B cell (primary cell): ENCODE measurements around the gene FMNL3. TPM values are rescaled to one million over a fixed set of nuclear protein-coding genes. Genes with fewer than 3 reads are reported as not detected.

Source experiments
- ATAC-seq: fragments of 200-7000 bp; cut with Tn5 transposase; one replicate; pipeline ENCODE4 v1.10.0; 2021; ENCODE audit warnings: low read depth, mild to moderate bottlenecking, moderate number of reproducible peaks, moderate library complexity
- CTCF ChIA-PET: fragments of 350-600 bp; sonication (Branson Sonifier 250); formaldehyde crosslinking; loops from one replicate; lab custom pipeline; 2021; ENCODE audit warnings: antibody characterized with exemption, inconsistent platforms; lab: Charles Lee
- POLR2A ChIA-PET: fragments of 350-600 bp; sonication (Branson Sonifier 250); formaldehyde crosslinking; loops from one replicate; lab custom pipeline; 2021; ENCODE audit warnings: antibody characterized with exemption; lab: Charles Lee
- DNase-seq: peaks from one replicate; pipeline ENCODE4 v3.0.0; 2013
- H2AFZ ChIP-seq: 2 replicates; pipeline ENCODE4 v1.6.1; 2012; ENCODE audit warnings: mild to moderate bottlenecking, low read depth, low read length; ENCODE audit not compliant: insufficient read depth, poor library complexity, severe bottlenecking
- H3K27ac ChIP-seq, 2 donors: 1 replicate in 1 of 2; 2 replicates in 1 of 2; pipeline ENCODE4 v1.5.1; 2012 to 2013; ENCODE audit warnings: low read length in 2 of 2, mild to moderate bottlenecking in 2 of 2, moderate library complexity in 1 of 2
- H3K27me3 ChIP-seq, 4 experiments: fragments of 200-600 bp in 1 of 4; sonication (generic) in 1 of 4; replicated peaks in 1 of 4; 1 replicate in 2 of 4; 2 replicates in 2 of 4; pipeline versions ENCODE4 v1.6.1 to v1.7.0; 2013 to 2016; ENCODE audit warnings: low read length in 3 of 4, mild to moderate bottlenecking in 2 of 4, mixed read lengths in 1 of 4, moderate library complexity in 1 of 4; ENCODE audit not compliant: insufficient read depth in 4 of 4, control insufficient read depth in 3 of 4; ENCODE audit errors: control extremely low read depth in 1 of 4
- H3K36me3 ChIP-seq, 2 experiments: replicated peaks in 1 of 2; 1 replicate in 1 of 2; 2 replicates in 1 of 2; pipeline versions ENCODE4 v1.6.1 to v1.7.1; 2013; ENCODE audit warnings: low read length in 1 of 2; ENCODE audit not compliant: insufficient read depth in 2 of 2, control insufficient read depth in 1 of 2; ENCODE audit errors: control extremely low read depth in 1 of 2, extremely low read depth in 1 of 2
- H3K4me1 ChIP-seq, 2 donors: fragments of 200-600 bp in 1 of 2; sonication (generic) in 1 of 2; 1 replicate in 1 of 2; 2 replicates in 1 of 2; pipeline versions ENCODE4 v1.5.1 to v1.6.1; 2013 to 2017; ENCODE audit warnings: low read length in 2 of 2; ENCODE audit not compliant: control insufficient read depth in 2 of 2, insufficient read depth in 2 of 2
- H3K4me2 ChIP-seq: replicated peaks from 2 replicates; pipeline ENCODE3; 2012; ENCODE audit warnings: mild to moderate bottlenecking, low read depth, low read length; ENCODE audit not compliant: poor library complexity, severe bottlenecking
- H3K4me3 ChIP-seq, 5 experiments: fragments of 200-600 bp in 1 of 5; sonication (generic) in 1 of 5; 1 replicate in 3 of 5; 2 replicates in 2 of 5; pipeline versions ENCODE4 v1.5.1 to v1.7.0; 2011 to 2016; ENCODE audit warnings: low read length in 4 of 5, mild to moderate bottlenecking in 4 of 5, low read depth in 2 of 5, control low read depth in 1 of 5, moderate library complexity in 1 of 5; ENCODE audit not compliant: insufficient read depth in 1 of 5; ENCODE audit errors: control extremely low read depth in 1 of 5, extremely low read depth in 1 of 5
- H3K79me2 ChIP-seq: fragments of 200-600 bp; sonication (generic); one replicate; pipeline ENCODE4 v1.6.0; 2016; ENCODE audit warnings: low read length; ENCODE audit not compliant: control insufficient read depth, insufficient read depth
- H3K9ac ChIP-seq: fragments of 200-600 bp; sonication (generic); 2 replicates; pipeline ENCODE4 v1.6.1; 2017; ENCODE audit warnings: mild to moderate bottlenecking, low read length, moderate library complexity
- H3K9me3 ChIP-seq, 3 donors: one replicate each; pipeline versions ENCODE4 v1.6.1 to v1.7.1; 2013; ENCODE audit warnings: low read length in 2 of 3; ENCODE audit not compliant: control insufficient read depth in 2 of 3, insufficient read depth in 1 of 3; ENCODE audit errors: control extremely low read depth in 1 of 3
- H4K20me1 ChIP-seq: 2 replicates; pipeline ENCODE4 v1.6.0; 2012; ENCODE audit warnings: mild to moderate bottlenecking, low read length; ENCODE audit not compliant: insufficient read depth, control insufficient read depth, poor library complexity, severe bottlenecking
- H3K27ac Mint-ChIP-seq: one replicate; pipeline ENCODE4 v1.8.0; 2021; ENCODE audit warnings: mixed read lengths
- H3K27me3 Mint-ChIP-seq: one replicate; pipeline ENCODE4 v1.8.0; 2021; ENCODE audit warnings: mixed read lengths
- H3K4me1 Mint-ChIP-seq: one replicate; pipeline ENCODE4 v1.8.0; 2021; ENCODE audit warnings: mixed read lengths
- H3K4me3 Mint-ChIP-seq: one replicate; pipeline ENCODE4 v1.8.0; 2021; ENCODE audit warnings: mixed read lengths
- H3K9me3 Mint-ChIP-seq: one replicate; pipeline ENCODE4 v1.8.0; 2022; ENCODE audit warnings: mixed read lengths; ENCODE audit not compliant: insufficient read depth
- EZH2 ChIP-seq: IDR thresholded peaks from 2 replicates; pipeline ENCODE4 v1.6.1; 2012; ENCODE audit warnings: borderline replicate concordance, low read depth, mild to moderate bottlenecking, moderate library complexity, low read length; ENCODE audit not compliant: insufficient read depth, poor library complexity, severe bottlenecking
- WGBS: methylation state at CpG from one replicate; pipeline ENCODE4 v1.1.5; 2013; ENCODE audit warnings: missing lambda C conversion rate; ENCODE audit not compliant: insufficient coverage; 5-methylcytosine and 5-hydroxymethylcytosine counted together
- intact Hi-C: fragments of 100-400 bp; cut with micrococcal nuclease; formaldehyde crosslinking; loops from one replicate; pipeline ENCODE4 v1.10.0; 2022
- polyA plus RNA-seq: library from polyadenylated mRNA; depleted of rRNA; stranded (reverse); fragments of >200 nt; gene quantifications from 2 replicates; pipeline ENCODE4 v1.2.3, GENCODE V29; 2012
- total RNA-seq, 2 donors: library from RNA; stranded (reverse); fragments of 120-200 nt in 1 of 2; gene quantifications; 1 replicate in 1 of 2; 2 replicates in 1 of 2; pipeline versions ENCODE4 v1.2.3 to v1.2.4, GENCODE V29; 2013 to 2022
- TF ChIP-seq, protein P1 (sequence below): fragments of 200-600 bp; IDR thresholded peaks from one replicate; pipeline ENCODE4 v1.8.0; 2022; ENCODE audit warnings: antibody characterized with exemption, mild to moderate bottlenecking

FMNL3 gene
- total and polyA plus RNA-seq, 2 donors (not counting 1 experiment from before 2014, with no cell fraction given), result 19.3 to 69.9 TPM

DNA sequence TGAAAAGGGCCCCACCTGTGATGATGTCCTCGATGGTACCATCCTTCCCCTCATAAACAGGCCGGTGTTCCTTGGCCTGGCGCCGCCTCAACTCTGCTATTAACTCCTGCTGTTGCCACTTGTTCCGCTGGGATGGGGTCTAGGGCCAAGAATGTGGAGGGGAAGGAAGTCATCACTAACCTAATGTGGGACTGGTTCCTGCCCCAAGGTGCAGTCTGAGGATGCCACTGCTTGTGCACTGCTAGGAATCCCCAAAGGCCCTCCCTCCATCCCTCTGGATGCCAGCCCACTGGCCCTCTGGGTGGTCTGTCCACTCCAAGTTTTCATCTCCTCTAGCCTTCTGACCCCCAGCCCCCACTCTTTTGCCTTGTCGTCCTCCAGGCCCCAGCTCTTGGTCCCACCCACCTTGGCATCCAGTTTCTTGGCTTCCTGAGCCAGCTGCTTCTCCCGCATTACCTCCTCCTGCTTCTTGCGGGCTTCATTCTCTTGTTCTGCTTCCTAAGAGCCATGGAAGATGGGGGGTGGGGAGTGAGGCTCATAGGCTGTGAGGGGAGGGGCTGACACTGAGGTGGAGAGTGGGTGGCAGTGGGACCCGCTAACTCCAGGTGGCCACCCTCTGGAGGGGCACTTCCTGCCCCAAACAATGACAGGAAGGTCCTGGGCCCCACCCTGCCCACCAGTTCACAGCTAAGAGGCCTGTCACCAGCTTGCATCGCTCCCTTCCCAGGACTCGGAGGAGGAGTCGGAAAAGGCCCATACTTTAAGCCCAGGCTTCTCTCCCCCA lies 60.1 kb downstream of the FMNL3 start:
- TF ChIP-seq EZH2, result no peak
- TF ChIP-seq, protein P1, sequence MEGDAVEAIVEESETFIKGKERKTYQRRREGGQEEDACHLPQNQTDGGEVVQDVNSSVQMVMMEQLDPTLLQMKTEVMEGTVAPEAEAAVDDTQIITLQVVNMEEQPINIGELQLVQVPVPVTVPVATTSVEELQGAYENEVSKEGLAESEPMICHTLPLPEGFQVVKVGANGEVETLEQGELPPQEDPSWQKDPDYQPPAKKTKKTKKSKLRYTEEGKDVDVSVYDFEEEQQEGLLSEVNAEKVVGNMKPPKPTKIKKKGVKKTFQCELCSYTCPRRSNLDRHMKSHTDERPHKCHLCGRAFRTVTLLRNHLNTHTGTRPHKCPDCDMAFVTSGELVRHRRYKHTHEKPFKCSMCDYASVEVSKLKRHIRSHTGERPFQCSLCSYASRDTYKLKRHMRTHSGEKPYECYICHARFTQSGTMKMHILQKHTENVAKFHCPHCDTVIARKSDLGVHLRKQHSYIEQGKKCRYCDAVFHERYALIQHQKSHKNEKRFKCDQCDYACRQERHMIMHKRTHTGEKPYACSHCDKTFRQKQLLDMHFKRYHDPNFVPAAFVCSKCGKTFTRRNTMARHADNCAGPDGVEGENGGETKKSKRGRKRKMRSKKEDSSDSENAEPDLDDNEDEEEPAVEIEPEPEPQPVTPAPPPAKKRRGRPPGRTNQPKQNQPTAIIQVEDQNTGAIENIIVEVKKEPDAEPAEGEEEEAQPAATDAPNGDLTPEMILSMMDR, result no peak

DNA sequence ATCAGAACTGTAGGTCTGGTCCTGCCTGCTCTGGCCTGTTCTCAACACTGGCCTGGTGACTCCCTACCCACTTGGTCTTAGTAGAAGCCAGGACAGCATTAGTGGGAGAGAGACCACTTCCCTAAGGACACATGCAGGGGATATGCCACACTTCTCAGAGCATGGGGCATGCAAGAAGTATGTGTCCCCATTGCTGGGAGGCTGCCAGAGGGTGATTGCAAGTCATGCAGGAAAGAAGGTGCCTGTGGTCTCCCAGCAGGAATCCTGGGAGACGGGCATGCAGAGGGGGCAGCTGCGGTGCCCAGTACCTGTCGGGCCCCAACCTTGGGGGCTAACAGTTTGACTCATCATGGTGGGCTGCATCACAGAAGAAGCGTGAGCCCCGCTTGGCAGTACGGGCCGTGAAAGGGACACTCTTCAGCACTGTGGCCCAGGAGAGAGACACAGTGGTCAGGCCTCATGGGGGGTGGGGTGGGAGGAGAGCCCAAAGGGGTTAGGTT lies 60.8 kb downstream of the FMNL3 start:
- no peaks in the 10 kb centered on the region for H3K79me2 ChIP-seq
- H3K4me3 ChIP-seq, result no peak overlapping the region
- H3K27me3 ChIP-seq, result no peaks in the 10 kb centered on the region
- Mint-ChIP-seq H3K27ac (peak overlapping the region; percentile 46), H3K27me3 (no peaks in the 10 kb centered on the region), H3K4me1 (peaks cover 18% of the 10 kb centered on the region), H3K9me3 (no peaks in the 10 kb centered on the region), H3K4me3 (no peak overlapping the region)
- ChIA-PET POLR2A (interaction anchor here (2.1 to 3.0 kb wide), 2 partner anchors 15 to 60 kb away, joined by 10 to 20 read pairs; partner anchors contain the start of gene FMNL3), CTCF (interaction anchor here (1.1 to 12.5 kb wide), 6 partner anchors 10 to 95 kb away, joined by 3 to 372 read pairs (median 26); partner anchors contain the start of genes FMNL3 and TMBIM6)
- H3K9ac ChIP-seq, result no peak overlapping the region
- WGBS, result 95% methylated on average over 7 of the region's 7 CpGs
- ATAC-seq (no peak), DNase-seq (no peak)
- H4K20me1 ChIP-seq, result no peaks in the 10 kb centered on the region
- H3K36me3 ChIP-seq, result peaks cover 3 to 71% of the 10 kb centered on the region in 2 experiments
- peaks cover 16 to 18% of the 10 kb centered on the region in 2 donors for H3K4me1 ChIP-seq
- intact Hi-C loops, result no loop called here
- no peak overlapping the region for H2AFZ ChIP-seq
- H3K9me3 ChIP-seq, result no peaks in the 10 kb centered on the region
- TF ChIP-seq, protein P1, result no peak
- TF ChIP-seq EZH2, result no peak
- peak overlapping the region in 1 of 2 donors; percentile 52 for H3K27ac ChIP-seq
- no peak overlapping the region for H3K4me2 ChIP-seq

More for the DNA sequence above, 60.1 kb downstream of the FMNL3 start:
- Histone ChIP-seq H4K20me1 (no peaks in the 10 kb centered on the region), H3K4me3 (no peak overlapping the region), H3K36me3 (peaks cover 3 to 77% of the 10 kb centered on the region in 2 experiments), H3K27ac (peak overlapping the region in 1 of 2 donors; percentile 6), H3K4me1 (peaks cover 16 to 18% of the 10 kb centered on the region in 2 donors), H3K79me2 (no peaks in the 10 kb centered on the region), H3K27me3 (no peaks in the 10 kb centered on the region), H3K4me2 (no peak overlapping the region), H3K9me3 (no peaks in the 10 kb centered on the region), H3K9ac (no peak overlapping the region), H2AFZ (no peak overlapping the region)
- CTCF ChIA-PET, result interaction anchor here (0.6 to 12.5 kb wide), 13 partner anchors 9 to 130 kb away, joined by 3 to 372 read pairs (median 4); partner anchors contain the start of genes FMNL3, PRPF40B and TMBIM6
- H3K9me3 Mint-ChIP-seq, result no peaks in the 10 kb centered on the region
- peak overlapping the region; percentile 50 for H3K27ac Mint-ChIP-seq
- ATAC-seq (no peak), DNase-seq (no peak)
- H3K27me3 Mint-ChIP-seq, result no peaks in the 10 kb centered on the region
- intact Hi-C loops, result no loop called here
- H3K4me3 Mint-ChIP-seq, result no peak overlapping the region
- POLR2A ChIA-PET, result interaction anchor here (1.9 kb wide), 1 partner anchor 16 kb away, joined by 6 read pairs; no protein-coding TSS in a partner anchor
- WGBS, result 93% methylated on average over 4 of the region's 12 CpGs
- peaks cover 18% of the 10 kb centered on the region for H3K4me1 Mint-ChIP-seq
